Mesothelial cell of epicardium (in vitro differentiated cells): ENCODE measurements around the gene CCDC126. TPM values are rescaled to one million over a fixed set of nuclear protein-coding genes. Genes with fewer than 3 reads are reported as not detected.
"Not testable (repeated sequence)": the region's sequence is repeated elsewhere in the genome, so short reads cannot be mapped to it uniquely, and the experiment has no call there.

Source experiments
- DNase-seq, 2 experiments: peaks; one replicate each; pipeline ENCODE4 v3.0.0; 2021; ENCODE audit warnings: low spot score in 2 of 2; ENCODE audit not compliant: unreplicated experiment in 2 of 2
- H3K27ac Mint-ChIP-seq: 2 replicates; pipeline ENCODE4 v1.8.0; 2021; ENCODE audit warnings: mixed read lengths
- H3K27me3 Mint-ChIP-seq: 2 replicates; pipeline ENCODE4 v1.8.0; 2021; ENCODE audit warnings: low read depth, mixed read lengths
- H3K36me3 Mint-ChIP-seq: 2 replicates; pipeline ENCODE4 v1.8.0; 2021; ENCODE audit warnings: mixed read lengths
- H3K4me1 Mint-ChIP-seq: 2 replicates; pipeline ENCODE4 v1.8.0; 2021; ENCODE audit warnings: mixed read lengths
- H3K4me3 Mint-ChIP-seq: 2 replicates; pipeline ENCODE4 v1.8.0; 2021; ENCODE audit warnings: mild to moderate bottlenecking, moderate library complexity, mixed read lengths
- H3K9me3 Mint-ChIP-seq: 2 replicates; pipeline ENCODE4 v1.8.0; 2021; ENCODE audit warnings: mixed read lengths
- total RNA-seq: library from RNA; stranded (reverse); gene quantifications from 3 replicates; pipeline ENCODE4 v1.2.1, GENCODE V29; 2021
- TF ChIP-seq, protein P1 (sequence below): fragments of 200-600 bp; sonication (generic); IDR thresholded peaks from one replicate; pipeline ENCODE4 v1.5.0; 2021; ENCODE audit warnings: antibody characterized with exemption; ENCODE audit not compliant: unreplicated experiment

The CCDC126 gene, protein sequence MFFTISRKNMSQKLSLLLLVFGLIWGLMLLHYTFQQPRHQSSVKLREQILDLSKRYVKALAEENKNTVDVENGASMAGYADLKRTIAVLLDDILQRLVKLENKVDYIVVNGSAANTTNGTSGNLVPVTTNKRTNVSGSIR
- total RNA-seq: 9.6 to 13.7 TPM (median 10.6 TPM) in 3 replicates

DNA sequence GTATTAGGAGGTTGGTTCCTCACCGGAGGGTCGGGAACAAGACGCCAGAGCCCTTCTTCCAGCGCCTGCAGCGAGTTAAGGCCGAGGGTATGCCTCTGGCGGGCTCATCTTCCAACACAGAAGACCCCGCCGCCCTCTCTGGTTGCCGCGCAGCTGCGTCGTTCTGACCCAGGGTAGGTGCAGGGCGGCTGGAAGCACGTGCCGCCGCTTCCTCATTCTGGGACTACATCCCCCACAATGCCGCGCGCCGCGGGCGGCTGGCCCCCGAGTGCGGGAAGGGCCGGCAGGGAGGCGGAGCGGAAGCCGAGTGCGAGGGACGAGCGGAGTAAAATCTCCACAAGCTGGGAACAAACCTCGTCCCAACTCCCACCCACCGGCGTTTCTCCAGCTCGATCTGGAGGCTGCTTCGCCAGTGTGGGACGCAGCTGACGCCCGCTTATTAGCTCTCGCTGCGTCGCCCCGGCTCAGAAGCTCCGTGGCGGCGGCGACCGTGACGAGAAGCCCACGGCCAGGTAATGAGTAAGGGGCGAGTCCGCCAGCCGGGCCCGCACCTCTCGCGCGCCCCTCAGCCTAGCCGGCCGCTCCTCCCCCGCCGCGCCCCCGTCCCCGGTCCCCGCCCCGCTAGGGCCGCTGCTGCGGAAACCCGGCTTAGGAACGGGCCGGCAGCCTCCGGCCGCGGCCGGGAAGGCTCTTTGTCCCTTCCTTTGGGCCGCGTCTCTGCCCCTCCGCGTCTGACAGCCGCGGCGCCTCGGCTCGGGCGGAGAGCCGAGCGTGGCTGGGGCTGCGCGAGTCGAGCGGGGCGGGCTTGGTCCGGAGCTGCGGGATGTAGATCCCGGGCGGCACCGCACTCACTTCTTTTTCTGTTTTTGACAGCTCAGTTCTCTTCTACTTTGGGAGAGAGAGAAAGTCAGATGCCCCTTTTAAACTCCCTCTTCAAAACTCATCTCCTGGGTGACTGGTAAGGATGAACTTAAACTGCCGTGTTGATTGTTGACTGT is at the start of gene CCDC126:
Gene CCDC126, plus strand, starts transcription at position 289 of the 998 bp plus-strand sequence. CDS start 13,934 bp downstream, outside the sequence.
- peak; percentile 83 to 92 for DNase-seq

DNA sequence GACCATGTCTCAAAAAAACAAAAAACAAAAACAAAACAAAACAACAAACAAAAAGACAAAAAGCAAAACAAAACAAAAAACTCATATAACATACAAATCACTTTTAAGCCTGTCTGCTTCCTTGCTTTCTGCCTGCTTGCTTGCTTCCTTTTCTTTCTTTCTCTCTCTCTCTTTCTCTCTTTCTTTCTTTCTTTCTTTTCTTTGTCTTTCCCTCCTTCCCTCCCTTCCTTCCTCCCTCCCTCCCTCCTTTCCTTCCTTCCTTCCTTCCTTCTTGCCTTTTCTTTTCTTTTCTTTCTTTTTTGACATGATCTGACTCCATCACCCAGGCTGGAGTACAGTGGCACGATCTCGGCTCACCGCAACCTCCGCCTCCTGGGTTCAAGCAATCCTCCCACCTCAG is 49.5 kb upstream of the CCDC126 start:
- DNase-seq: no peak
- Mint-ChIP-seq H3K27me3 (peaks cover 2% of the 10 kb centered on the region), H3K36me3 (no peaks in the 10 kb centered on the region), H3K9me3 (no peaks in the 10 kb centered on the region), H3K4me3 (no peak overlapping the region), H3K4me1 (no peaks in the 10 kb centered on the region), H3K27ac (no peak overlapping the region)
- TF ChIP-seq, protein P1, sequence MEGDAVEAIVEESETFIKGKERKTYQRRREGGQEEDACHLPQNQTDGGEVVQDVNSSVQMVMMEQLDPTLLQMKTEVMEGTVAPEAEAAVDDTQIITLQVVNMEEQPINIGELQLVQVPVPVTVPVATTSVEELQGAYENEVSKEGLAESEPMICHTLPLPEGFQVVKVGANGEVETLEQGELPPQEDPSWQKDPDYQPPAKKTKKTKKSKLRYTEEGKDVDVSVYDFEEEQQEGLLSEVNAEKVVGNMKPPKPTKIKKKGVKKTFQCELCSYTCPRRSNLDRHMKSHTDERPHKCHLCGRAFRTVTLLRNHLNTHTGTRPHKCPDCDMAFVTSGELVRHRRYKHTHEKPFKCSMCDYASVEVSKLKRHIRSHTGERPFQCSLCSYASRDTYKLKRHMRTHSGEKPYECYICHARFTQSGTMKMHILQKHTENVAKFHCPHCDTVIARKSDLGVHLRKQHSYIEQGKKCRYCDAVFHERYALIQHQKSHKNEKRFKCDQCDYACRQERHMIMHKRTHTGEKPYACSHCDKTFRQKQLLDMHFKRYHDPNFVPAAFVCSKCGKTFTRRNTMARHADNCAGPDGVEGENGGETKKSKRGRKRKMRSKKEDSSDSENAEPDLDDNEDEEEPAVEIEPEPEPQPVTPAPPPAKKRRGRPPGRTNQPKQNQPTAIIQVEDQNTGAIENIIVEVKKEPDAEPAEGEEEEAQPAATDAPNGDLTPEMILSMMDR: no peak

More for the DNA sequence above, at the start of gene CCDC126:
- H3K36me3 Mint-ChIP-seq: no peaks in the 10 kb centered on the region
- H3K27me3 Mint-ChIP-seq: peaks cover 1% of the 10 kb centered on the region
- H3K27ac Mint-ChIP-seq: peak within 1 kb of the TSS; percentile 93
- TF ChIP-seq, protein P1: no peak
- peak within 1 kb of the TSS; percentile 84 for H3K4me3 Mint-ChIP-seq
- no peaks in the 10 kb centered on the region for H3K9me3 Mint-ChIP-seq
- H3K4me1 Mint-ChIP-seq: peaks cover 44% of the 10 kb centered on the region

DNA sequence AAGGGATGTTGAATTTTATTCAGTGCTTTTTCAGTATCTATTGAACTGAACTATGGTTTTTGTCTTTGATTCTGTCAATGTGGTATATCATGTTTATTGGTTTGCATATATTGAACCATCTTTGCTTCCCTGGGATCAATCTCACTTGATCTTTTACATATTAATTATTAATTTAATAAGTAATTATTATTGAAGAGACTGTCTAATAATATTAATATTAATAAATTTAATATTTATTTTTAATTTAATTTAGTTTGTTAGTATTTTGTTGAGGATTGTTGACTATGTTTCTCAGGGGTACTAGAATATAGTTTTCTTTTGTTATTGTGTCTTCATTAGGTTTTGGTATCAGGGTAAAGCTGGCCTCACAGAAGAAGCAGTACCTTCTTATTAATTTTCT is 38.9 kb upstream of the CCDC126 start:
- no peak for DNase-seq
- no peak overlapping the region for H3K4me3 Mint-ChIP-seq
- H3K9me3 Mint-ChIP-seq: peaks cover 3% of the 10 kb centered on the region
- no peaks in the 10 kb centered on the region for H3K4me1 Mint-ChIP-seq
- peaks cover 6% of the 10 kb centered on the region for H3K27me3 Mint-ChIP-seq
- H3K27ac Mint-ChIP-seq: no peak overlapping the region
- TF ChIP-seq, protein P1: no peak
- no peaks in the 10 kb centered on the region for H3K36me3 Mint-ChIP-seq

DNA sequence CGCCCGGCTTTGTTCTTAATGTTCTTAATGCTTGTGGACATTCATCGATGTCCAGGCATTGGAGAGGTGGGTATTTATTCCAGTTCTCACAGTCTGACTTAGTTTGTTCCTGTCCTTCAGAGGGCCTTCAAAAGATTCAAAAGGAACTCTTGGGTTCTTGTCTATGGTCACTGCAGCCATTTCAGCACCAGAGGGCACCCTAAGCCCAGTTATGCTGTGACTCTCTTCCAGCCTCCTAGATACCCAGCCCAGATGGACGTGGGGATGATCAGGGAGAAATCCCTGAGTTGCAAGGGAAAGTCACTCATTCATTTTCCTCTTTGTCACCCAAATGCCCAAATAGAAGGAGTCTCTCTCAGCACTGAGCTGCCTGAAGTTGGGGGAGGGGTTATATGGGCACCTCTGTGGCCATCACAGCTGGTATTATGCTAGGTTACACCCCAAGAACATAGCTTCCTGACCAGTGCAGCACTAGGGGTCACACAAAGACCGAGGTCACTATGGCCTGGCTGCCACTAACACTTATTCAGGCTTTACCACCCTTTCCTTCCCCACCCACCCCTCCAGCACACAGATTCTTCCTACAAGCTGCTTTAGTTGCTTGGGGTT is 26.5 kb upstream of the CCDC126 start:
- Mint-ChIP-seq H3K4me1 (no peaks in the 10 kb centered on the region), H3K27me3 (peaks cover 1% of the 10 kb centered on the region), H3K9me3 (no peaks in the 10 kb centered on the region), H3K4me3 (no peak overlapping the region), H3K27ac (no peak overlapping the region), H3K36me3 (no peaks in the 10 kb centered on the region)
- TF ChIP-seq, protein P1: peak; percentile 43
- DNase-seq: peak; percentile 37 to 77

DNA sequence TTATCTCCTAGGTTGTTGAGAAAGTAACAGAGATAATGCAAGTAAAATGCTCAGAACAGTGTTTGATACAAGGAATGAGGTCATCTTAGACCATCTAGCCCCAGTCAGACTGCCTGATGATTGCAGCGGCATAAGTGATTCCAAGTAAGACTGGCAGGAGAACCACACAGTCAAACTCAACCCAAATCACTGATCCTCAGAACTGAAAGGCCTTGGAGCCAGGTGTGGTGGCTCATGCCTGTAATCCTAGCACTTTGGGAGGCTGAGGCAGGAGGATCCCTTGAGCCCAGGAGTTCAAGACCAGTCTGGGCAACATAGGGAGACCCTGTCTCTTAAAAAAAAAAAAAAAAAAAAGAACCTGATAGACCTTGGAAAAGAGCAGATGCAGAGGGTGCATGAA is 15.2 kb upstream of the CCDC126 start:
- not testable (repeated sequence) for H3K36me3 Mint-ChIP-seq, H3K9me3 Mint-ChIP-seq, H3K27me3 Mint-ChIP-seq, H3K4me3 Mint-ChIP-seq, H3K4me1 Mint-ChIP-seq, DNase-seq, H3K27ac Mint-ChIP-seq

DNA sequence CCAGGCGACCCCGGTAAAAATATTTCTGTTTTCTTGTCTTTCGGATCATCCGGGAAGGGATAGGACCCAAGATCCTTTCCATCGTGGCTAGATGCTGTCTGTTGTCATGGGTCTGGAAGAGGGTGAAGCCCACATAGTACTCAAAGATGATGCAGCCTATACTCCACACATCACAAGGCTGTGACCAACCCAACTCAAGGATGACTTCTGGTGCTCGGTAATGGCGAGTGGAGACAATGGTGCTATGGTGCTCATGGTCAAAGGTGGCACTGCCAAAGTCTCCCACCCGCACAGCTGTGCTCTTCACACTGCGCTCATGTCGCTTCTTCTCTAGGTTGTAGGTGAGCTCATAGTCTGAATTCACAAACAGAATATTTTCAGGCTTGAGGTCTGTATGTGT is 11.9 kb upstream of the CCDC126 start:
- H3K27ac Mint-ChIP-seq, DNase-seq, H3K4me1 Mint-ChIP-seq: not testable (repeated sequence)

More for the DNA sequence above, 11.9 kb upstream of the CCDC126 start:
- H3K36me3 Mint-ChIP-seq, H3K27me3 Mint-ChIP-seq, H3K9me3 Mint-ChIP-seq, H3K4me3 Mint-ChIP-seq: not testable (repeated sequence)
